T-helper 22 cell (primary cell): ENCODE data around the gene RUFY1.
A peak's percentile ranks its signal among the peaks of the same experiment; 100 is the strongest.
"Not testable (repeated sequence)": the region's sequence is repeated elsewhere in the genome, so short reads cannot be mapped to it uniquely, and the experiment has no call there.

Experiments used
- DNase-seq: peaks from one replicate; pipeline ENCODE4 v3.0.0-alpha.2; 2020; ENCODE audit warnings: low read depth

The RUFY1 gene

GRCh38 chr5:179550511-179551342 is at the start of gene RUFY1:
RUFY1 (plus strand) TSS chr5:179550554; CDS start chr5:179550570, 16 bp downstream.
- peak; percentile 68 for DNase-seq

- DNase-seq: not testable (repeated sequence)
These were observed 48.4 kb upstream of the RUFY1 start for GRCh38 chr5:179501997-179502396.

- DNase-seq: not testable (repeated sequence)
These were observed 47.9 kb upstream of the RUFY1 start for GRCh38 chr5:179502420-179502819.

GRCh38 chr5:179504191-179504590 is 46.2 kb upstream of the RUFY1 start:
- DNase-seq: no peak

GRCh38 chr5:179504600-179505396 is 45.6 kb upstream of the RUFY1 start:
- no peak for DNase-seq

- no peak for DNase-seq
These were observed 44.6 kb upstream of the RUFY1 start for GRCh38 chr5:179505636-179506261.

GRCh38 chr5:179509239-179509638 is 41.1 kb upstream of the RUFY1 start:
- DNase-seq: no peak

GRCh38 chr5:179509845-179510244 is 40.5 kb upstream of the RUFY1 start:
- no peak for DNase-seq

- no peak for DNase-seq
These were observed 37.8 kb upstream of the RUFY1 start for GRCh38 chr5:179512452-179513000.

- not testable (repeated sequence) for DNase-seq
These were observed 34.9 kb upstream of the RUFY1 start for GRCh38 chr5:179515501-179515900.

- no peak for DNase-seq
These were observed 34.1 kb upstream of the RUFY1 start for GRCh38 chr5:179516221-179516620.

- DNase-seq: not testable (repeated sequence)
These were observed 32.6 kb upstream of the RUFY1 start for GRCh38 chr5:179517746-179518145.

GRCh38 chr5:179518369-179518768 is 32.0 kb upstream of the RUFY1 start:
- DNase-seq: not testable (repeated sequence)

- DNase-seq: not testable (repeated sequence)
These were observed 30.8 kb upstream of the RUFY1 start for GRCh38 chr5:179519416-179520070.

- DNase-seq: not testable (repeated sequence)
These were observed 28.2 kb upstream of the RUFY1 start for GRCh38 chr5:179522107-179522506.

GRCh38 chr5:179526978-179527377 is 23.4 kb upstream of the RUFY1 start:
- no peak for DNase-seq

GRCh38 chr5:179530069-179530998 is 20.0 kb upstream of the RUFY1 start:
- DNase-seq: peak; percentile 15

- DNase-seq: no peak
These were observed 17.3 kb upstream of the RUFY1 start for GRCh38 chr5:179533024-179533423.

GRCh38 chr5:179533907-179534306 is 16.4 kb upstream of the RUFY1 start:
- DNase-seq: no peak

- no peak for DNase-seq
These were observed 15.9 kb upstream of the RUFY1 start for GRCh38 chr5:179534431-179534830.

- no peak for DNase-seq
These were observed 13.7 kb upstream of the RUFY1 start for GRCh38 chr5:179536676-179537075.
